WTC11 (cell line): Measurements from ENCODE around the gene MLXIPL.

ENCODE experiments used
- CTCF ChIP-seq: fragments of 200-600 bp; IDR thresholded peaks from 2 replicates; pipeline ENCODE4 v1.8.0; 2022; ENCODE audit warnings: antibody characterized with exemption
- FOXP4 ChIP-seq: sonication (generic); formaldehyde crosslinking; IDR thresholded peaks from 2 replicates; pipeline ENCODE4 v1.8.0; 2022; ENCODE audit warnings: mild to moderate bottlenecking, missing genetic modification reagents
- NFATC4 ChIP-seq: fragments of 250-450 bp; sonication (Bioruptor Pico); IDR thresholded peaks from 2 replicates; pipeline ENCODE4 v1.9.0; 2021; ENCODE audit warnings: mild to moderate bottlenecking
- SP1 ChIP-seq: sonication (generic); formaldehyde crosslinking; conservative IDR thresholded peaks from 2 replicates; pipeline ENCODE4 v1.8.1; 2022; ENCODE audit warnings: missing genetic modification reagents
- ZNF512 ChIP-seq: sonication (generic); formaldehyde crosslinking; IDR thresholded peaks from 2 replicates; pipeline ENCODE4 v1.8.1; 2022; ENCODE audit warnings: missing genetic modification reagents, borderline replicate concordance

GRCh38 chr7:73626814-73627213 is 2.5 kb upstream of the MLXIPL start:
- no peak for TF ChIP-seq CTCF
- TF ChIP-seq ZNF512 (CRISPR knock-in tag), result no peak
- no peak for TF ChIP-seq SP1 (CRISPR knock-in tag)
- TF ChIP-seq FOXP4 (CRISPR knock-in tag), result no peak
- TF ChIP-seq NFATC4 (CRISPR knock-in tag), result no peak
